ENCODE measurements around the gene RAB11FIP3. TPM values are rescaled to one million over a fixed set of nuclear protein-coding genes. Genes with fewer than 3 reads are reported as not detected.

Gene RAB11FIP3
- total RNA-seq, 2 experiments from 2014 or later, result 29.0 to 51.2 TPM

GRCh38 chr16:457732-458400, 32.4 kb downstream of the RAB11FIP3 start:
- TF ChIP-seq CTCF (conservative IDR thresholded peaks at IDR 0.05; ENCODE audit: low read length), result no peak
- no peak for TF ChIP-seq EZH2phosphoT487 (IDR thresholded peaks at IDR 0.05; ENCODE audit: borderline replicate concordance, low read depth, low read length)
- Histone ChIP-seq H3K79me2 (ENCODE audit: insufficient read depth, low read depth, low read length) (0 out of 2 replicates have a peak, but pooled peaks cover 4% of the 10 kb centered on the region), H4K20me1 (ENCODE audit: insufficient read depth, low read length) (no peaks in the 10 kb centered on the region), H2AFZ (ENCODE audit: low read length) (no peak overlapping the region), H3K9me3 (ENCODE audit: low read length) (no peaks in the 10 kb centered on the region), H3K4me2 (ENCODE audit: low read length) (no peak overlapping the region), H3K9me2 (ENCODE audit: insufficient read depth, low read length) (no peaks in the 10 kb centered on the region), H3K4me1 (ENCODE audit: insufficient read depth, low read length, poor library complexity, severe bottlenecking) (no peaks in the 10 kb centered on the region), H3K27ac (ENCODE audit: low read depth, low read length, poor library complexity, severe bottlenecking) (no peak overlapping the region), H3K4me3 (ENCODE audit: low read depth, low read length, poor library complexity, severe bottlenecking) (no peak overlapping the region), H3K36me3 (ENCODE audit: insufficient read depth, low read length) (no peaks in the 10 kb centered on the region; the same call in 1 of the 2 replicates)
- BruUV-seq (replicated peaks), result no TSS peak
- POLR2A ChIA-PET, result no interaction called here
- DNase-seq (ENCODE audit: low spot score), result no peak
- intact Hi-C loops (cut with micrococcal nuclease; ENCODE audit: unreplicated experiment), result no loop called here
- CTCF ChIA-PET (ENCODE audit: unreplicated experiment), result no interaction called here

DNA sequence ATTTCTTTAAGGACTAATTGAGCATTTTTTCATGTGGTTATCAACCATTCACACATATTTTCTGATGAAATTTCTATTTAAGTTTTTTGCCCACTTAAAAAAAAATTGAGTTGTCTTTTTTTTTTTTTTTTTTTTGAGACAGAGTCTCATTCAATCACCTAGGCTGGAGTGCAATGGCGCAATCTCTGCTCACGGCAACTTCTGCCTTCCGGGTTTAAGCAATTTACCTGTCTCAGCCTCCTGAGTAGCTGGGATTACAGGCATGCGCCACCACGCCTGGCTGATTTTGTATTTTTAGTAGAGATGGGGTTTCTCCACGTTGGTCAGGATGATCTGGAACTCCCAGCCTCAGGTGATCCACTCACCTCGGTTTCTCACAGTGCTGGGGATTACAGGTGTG, 34.3 kb downstream of the RAB11FIP3 start:
- H3K9me2 ChIP-seq (ENCODE audit: insufficient read depth, low read length), result no peaks in the 10 kb centered on the region
- H3K4me2 ChIP-seq (ENCODE audit: low read length), result no peak overlapping the region
- H4K20me1 ChIP-seq (ENCODE audit: insufficient read depth, low read length), result no peaks in the 10 kb centered on the region
- intact Hi-C loops (cut with micrococcal nuclease; ENCODE audit: unreplicated experiment), result no loop called here
- no peak for TF ChIP-seq EZH2phosphoT487 (IDR thresholded peaks at IDR 0.05; ENCODE audit: borderline replicate concordance, low read depth, low read length)
- TF ChIP-seq CTCF (conservative IDR thresholded peaks at IDR 0.05; ENCODE audit: low read length), result no peak
- H3K79me2 ChIP-seq (ENCODE audit: insufficient read depth, low read depth, low read length), result 0 out of 2 replicates have a peak, but pooled peaks cover 4% of the 10 kb centered on the region
- no peak overlapping the region for H3K27ac ChIP-seq (ENCODE audit: low read depth, low read length, poor library complexity, severe bottlenecking)
- no peak overlapping the region for H3K4me3 ChIP-seq (ENCODE audit: low read depth, low read length, poor library complexity, severe bottlenecking)
- no peaks in the 10 kb centered on the region for H3K9me3 ChIP-seq (ENCODE audit: low read length)
- H3K36me3 ChIP-seq (ENCODE audit: insufficient read depth, low read length), result peaks cover 3% of the 10 kb centered on the region; the same call in 1 of the 2 replicates
- BruUV-seq (replicated peaks), result no TSS peak
- no peaks in the 10 kb centered on the region for H3K4me1 ChIP-seq (ENCODE audit: insufficient read depth, low read length, poor library complexity, severe bottlenecking)
- ChIA-PET POLR2A (no interaction called here), CTCF (ENCODE audit: unreplicated experiment) (no interaction called here)
- no peak for DNase-seq (ENCODE audit: low spot score)
- no peak overlapping the region for H2AFZ ChIP-seq (ENCODE audit: low read length)

- ChIA-PET POLR2A (no interaction called here), CTCF (ENCODE audit: unreplicated experiment) (no interaction called here)
- Histone ChIP-seq H3K36me3 (ENCODE audit: insufficient read depth, low read length) (peaks cover 3% of the 10 kb centered on the region; the same call in 1 of the 2 replicates), H3K4me1 (ENCODE audit: insufficient read depth, low read length, poor library complexity, severe bottlenecking) (no peaks in the 10 kb centered on the region), H3K9me2 (ENCODE audit: insufficient read depth, low read length) (no peaks in the 10 kb centered on the region), H3K4me2 (ENCODE audit: low read length) (no peak overlapping the region), H4K20me1 (ENCODE audit: insufficient read depth, low read length) (no peaks in the 10 kb centered on the region), H3K79me2 (ENCODE audit: insufficient read depth, low read depth, low read length) (0 out of 2 replicates have a peak, but pooled peaks cover 4% of the 10 kb centered on the region), H2AFZ (ENCODE audit: low read length) (no peak overlapping the region), H3K27ac (ENCODE audit: low read depth, low read length, poor library complexity, severe bottlenecking) (no peak overlapping the region), H3K9me3 (ENCODE audit: low read length) (no peaks in the 10 kb centered on the region), H3K4me3 (ENCODE audit: low read depth, low read length, poor library complexity, severe bottlenecking) (no peak overlapping the region)
- intact Hi-C loops (cut with micrococcal nuclease; ENCODE audit: unreplicated experiment), result no loop called here
- DNase-seq (ENCODE audit: low spot score), result no peak
- no TSS peak for BruUV-seq (replicated peaks)
- TF ChIP-seq EZH2phosphoT487 (IDR thresholded peaks at IDR 0.05; ENCODE audit: borderline replicate concordance, low read depth, low read length), result no peak
- no peak for TF ChIP-seq CTCF (conservative IDR thresholded peaks at IDR 0.05; ENCODE audit: low read length)
These were observed 35.3 kb downstream of the RAB11FIP3 start for GRCh38 chr16:460787-461186.

All from OCI-LY7 (cell line).